ENCODE results near the gene ZNF804B.

Gene ZNF804B

DNA sequence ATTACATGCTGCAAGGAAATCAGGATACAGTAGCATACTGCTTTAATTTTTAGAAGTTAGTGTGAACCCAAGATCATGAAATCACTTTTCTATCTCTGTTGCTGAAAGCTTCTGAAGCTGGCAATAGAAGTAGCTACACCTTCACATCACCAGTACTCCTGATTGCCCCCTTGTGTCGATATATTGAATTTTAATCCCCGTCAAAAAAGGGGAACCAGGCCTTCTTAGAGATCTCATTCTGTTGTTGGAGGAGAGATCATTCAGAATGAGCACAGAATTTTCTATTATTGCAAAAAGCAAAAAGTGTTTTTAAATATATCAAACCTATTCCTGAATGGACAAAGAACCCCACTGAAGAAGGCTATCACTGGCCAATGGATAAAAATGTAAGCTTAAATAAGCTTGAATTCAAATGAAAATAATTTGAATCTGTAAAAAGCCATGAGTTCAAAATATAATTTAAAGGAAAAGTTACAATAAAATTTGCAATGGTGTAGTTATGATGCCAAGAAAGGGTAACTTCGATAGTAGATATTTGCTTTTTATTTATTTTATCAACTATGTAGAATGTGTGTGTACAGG is 75.7 kb downstream of the ZNF804B start:
- DNase-seq (ENCODE audit: low read depth): no peak

- DNase-seq (ENCODE audit: low read depth): no peak
Measured at GRCh38 chr7:88842201-88842600, 82.7 kb downstream of the ZNF804B start.

- no peak for DNase-seq (ENCODE audit: low read depth)
Measured at GRCh38 chr7:88845091-88845490, 85.6 kb downstream of the ZNF804B start.

GRCh38 chr7:88851220-88851619 is 91.7 kb downstream of the ZNF804B start:
- DNase-seq (ENCODE audit: low read depth): no peak

DNA sequence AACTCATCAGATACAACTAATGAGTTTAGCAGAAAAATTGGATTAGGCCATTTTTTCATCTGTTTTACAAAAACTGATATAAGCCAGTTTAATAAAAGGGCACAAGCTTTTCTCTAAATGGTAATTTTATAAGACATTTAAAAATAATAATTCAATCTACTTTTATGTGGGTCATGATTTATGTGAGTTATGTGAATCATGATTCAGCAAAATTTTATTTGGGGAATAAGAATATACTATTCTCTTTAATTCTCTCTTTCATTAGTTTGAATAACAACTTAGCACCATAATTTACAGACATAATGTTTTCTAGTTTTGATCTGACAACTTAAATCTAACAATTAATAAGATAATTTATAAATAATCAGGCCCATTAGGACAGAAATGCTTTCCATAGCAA is 99.8 kb downstream of the ZNF804B start:
- DNase-seq (ENCODE audit: low read depth): no peak

GRCh38 chr7:88866265-88866863 is 106.9 kb downstream of the ZNF804B start:
- DNase-seq (ENCODE audit: low read depth): no peak

DNA sequence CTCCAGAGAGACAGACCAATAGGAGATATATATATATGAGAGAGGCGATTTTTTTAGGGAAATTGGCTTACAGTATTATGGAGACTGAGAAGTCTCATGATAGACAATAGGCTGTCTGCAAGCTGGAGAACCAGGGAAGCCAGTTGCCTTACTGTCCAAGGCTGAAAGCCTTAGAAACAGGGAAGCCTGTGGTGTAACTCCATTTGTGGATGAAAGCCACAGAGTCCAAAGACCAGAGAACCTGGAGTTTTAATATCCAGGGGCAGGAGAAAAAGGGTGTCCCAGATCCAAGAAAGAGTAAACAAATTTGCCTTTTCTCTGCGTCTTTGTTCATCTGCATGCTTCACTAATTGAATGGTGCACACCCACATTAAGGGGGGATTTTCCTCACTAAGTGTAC is 107.7 kb downstream of the ZNF804B start:
- DNase-seq (ENCODE audit: low read depth): no peak

GRCh38 chr7:88868456-88868855 is 109.0 kb downstream of the ZNF804B start:
- no peak for DNase-seq (ENCODE audit: low read depth)

DNA sequence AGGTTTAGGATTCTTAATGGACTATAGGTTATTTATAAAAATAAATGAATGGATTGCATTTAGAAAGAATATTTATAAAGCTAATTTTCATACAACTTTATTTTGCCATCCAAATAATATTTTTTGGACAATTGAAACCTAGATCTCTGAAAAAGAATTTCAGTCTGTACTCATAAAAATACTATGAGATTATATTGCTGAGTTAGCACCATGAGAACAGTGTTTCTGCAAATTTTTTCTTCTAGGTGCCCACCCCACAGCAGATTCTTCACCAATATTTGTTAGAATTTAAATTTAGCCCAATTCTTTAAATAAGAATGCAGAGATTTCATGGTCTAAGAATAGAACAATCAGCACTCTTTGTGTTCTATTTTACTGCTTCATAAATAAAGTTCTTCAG is 121.6 kb downstream of the ZNF804B start:
- no peak for DNase-seq (ENCODE audit: low read depth)

- no peak for DNase-seq (ENCODE audit: low read depth)
Measured at GRCh38 chr7:88885131-88885530, 125.6 kb downstream of the ZNF804B start.

DNA sequence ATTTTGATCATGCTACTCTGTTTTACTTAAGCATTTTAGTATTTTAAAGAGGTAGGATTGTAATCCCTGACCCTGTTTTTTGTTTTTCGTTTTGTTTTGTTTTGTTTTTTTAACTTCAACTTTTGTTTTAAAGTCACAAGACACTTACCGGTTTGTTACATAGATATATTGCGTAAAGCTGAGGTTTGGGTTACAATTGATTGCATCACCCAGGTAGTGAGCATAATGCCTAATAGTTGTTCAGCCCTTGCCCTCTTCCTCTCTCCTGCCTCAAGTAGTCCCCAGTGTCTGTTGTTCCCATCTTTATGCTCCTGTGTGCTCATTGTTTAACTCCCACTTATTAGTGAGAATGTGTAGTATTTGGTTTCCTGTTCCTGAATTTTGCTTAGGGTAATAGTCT is 129.2 kb downstream of the ZNF804B start:
- no peak for DNase-seq (ENCODE audit: low read depth)

- no peak for DNase-seq (ENCODE audit: low read depth)
Measured at GRCh38 chr7:88910516-88910915, 151.0 kb downstream of the ZNF804B start.

DNA sequence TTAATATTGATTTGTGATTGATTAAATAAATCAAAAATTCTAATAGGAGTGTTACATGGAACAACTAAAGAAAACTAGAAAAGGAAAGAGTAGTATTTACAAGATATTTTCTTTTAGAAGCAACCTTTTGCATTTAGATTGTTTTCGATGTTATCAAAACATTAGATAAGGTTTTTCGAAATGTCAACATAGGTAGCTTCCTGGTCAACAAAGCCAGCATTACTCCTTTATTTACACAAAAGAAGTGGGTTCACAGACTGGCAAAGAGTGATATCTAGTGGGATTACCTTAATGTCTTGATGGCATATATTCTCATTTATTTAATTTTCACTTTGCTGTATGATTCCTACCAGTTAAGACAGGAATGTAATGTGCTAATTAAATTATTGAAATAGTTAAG is 153.4 kb downstream of the ZNF804B start:
- no peak for DNase-seq (ENCODE audit: low read depth)

DNA sequence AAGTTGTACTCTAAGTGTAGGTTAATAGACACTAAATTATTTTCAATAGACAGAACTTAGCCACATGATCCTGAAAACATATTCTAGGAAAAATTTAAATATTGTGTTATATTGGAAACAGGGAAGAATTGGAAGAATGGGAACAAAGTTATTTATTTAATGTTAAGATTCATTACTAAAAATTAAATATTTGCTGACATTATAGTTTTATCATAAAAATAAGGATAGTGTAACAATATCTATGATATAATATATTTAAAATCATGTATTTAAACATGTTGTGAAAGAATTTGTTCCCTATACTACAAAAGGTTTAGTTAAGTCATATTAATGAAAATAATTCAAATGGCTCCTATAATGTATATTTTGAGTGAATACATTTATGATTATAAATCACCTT is 156.1 kb downstream of the ZNF804B start:
- DNase-seq (ENCODE audit: low read depth): no peak

GRCh38 chr7:88919478-88920131 is 160.1 kb downstream of the ZNF804B start:
- DNase-seq (ENCODE audit: low read depth): no peak

DNA sequence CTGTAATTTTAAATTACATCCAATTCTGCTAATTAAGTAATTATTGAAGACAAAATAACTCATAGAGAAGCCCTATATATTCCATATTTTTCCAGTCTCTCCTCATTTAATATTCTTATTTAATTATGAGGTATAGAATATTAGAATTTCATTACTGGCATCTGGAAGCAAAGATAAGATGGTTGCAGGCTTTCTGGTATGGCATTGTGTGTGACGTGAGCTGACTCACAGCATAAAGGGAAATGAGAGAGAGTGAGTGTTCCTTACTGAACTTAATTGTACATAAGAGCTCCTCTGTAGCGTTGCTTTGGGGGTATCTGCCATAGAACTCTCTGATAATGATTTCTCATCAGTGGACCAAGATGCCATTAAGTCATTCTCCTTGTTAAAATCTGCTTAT is 163.4 kb downstream of the ZNF804B start:
- DNase-seq (ENCODE audit: low read depth): no peak

GRCh38 chr7:88928276-88928675 is 168.8 kb downstream of the ZNF804B start:
- DNase-seq (ENCODE audit: low read depth): no peak

- no peak for DNase-seq (ENCODE audit: low read depth)
Measured at GRCh38 chr7:88929719-88930118, 170.2 kb downstream of the ZNF804B start.

DNA sequence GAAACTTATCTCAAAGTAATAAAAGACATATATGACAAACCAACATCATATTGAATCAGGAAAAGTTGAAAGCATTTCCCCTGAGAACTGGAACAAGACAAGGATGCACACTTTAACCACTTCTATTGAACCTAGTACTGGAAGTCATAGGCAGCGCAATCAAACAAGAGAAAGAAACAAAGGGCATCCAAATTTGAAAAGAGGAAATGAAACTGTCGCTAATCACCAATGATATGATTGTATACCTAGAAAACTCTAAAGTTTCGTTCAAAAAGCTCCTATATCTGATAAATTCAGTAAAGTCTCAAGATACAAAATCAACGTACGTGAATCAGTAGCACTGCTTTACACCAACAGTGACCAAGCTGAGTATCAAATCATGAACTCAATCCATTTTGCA is 173.8 kb downstream of the ZNF804B start:
- no peak for DNase-seq (ENCODE audit: low read depth)

- no peak for DNase-seq (ENCODE audit: low read depth)
Measured at GRCh38 chr7:88942815-88943501, 183.5 kb downstream of the ZNF804B start.

- DNase-seq (ENCODE audit: low read depth): no peak
Measured at GRCh38 chr7:88951826-88952225, 192.3 kb downstream of the ZNF804B start.

DNA sequence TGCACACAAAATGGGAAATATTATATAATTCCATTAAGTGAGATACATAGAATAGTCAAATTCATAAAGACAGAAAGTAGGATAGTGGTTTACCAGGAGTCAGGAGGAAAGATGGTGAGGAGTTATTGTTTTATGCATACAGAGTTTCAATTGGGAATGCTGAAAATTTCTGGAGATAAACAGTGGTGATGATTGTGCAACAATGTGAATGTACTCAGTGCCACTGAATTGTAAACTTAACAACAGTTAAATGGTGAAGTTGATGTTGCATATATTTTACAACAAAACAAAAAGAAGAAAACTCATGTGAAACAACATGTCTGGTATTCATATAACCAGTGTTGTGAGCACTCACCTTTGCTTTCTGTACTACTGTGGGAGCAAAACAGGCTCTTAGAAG is 204.9 kb downstream of the ZNF804B start:
- no peak for DNase-seq (ENCODE audit: low read depth)

GRCh38 chr7:88965371-88965770 is 205.9 kb downstream of the ZNF804B start:
- DNase-seq (ENCODE audit: low read depth): no peak

Measured in amniotic epithelial cell (primary cell).